ENCODE measurements around the gene KCNH2.

DNA sequence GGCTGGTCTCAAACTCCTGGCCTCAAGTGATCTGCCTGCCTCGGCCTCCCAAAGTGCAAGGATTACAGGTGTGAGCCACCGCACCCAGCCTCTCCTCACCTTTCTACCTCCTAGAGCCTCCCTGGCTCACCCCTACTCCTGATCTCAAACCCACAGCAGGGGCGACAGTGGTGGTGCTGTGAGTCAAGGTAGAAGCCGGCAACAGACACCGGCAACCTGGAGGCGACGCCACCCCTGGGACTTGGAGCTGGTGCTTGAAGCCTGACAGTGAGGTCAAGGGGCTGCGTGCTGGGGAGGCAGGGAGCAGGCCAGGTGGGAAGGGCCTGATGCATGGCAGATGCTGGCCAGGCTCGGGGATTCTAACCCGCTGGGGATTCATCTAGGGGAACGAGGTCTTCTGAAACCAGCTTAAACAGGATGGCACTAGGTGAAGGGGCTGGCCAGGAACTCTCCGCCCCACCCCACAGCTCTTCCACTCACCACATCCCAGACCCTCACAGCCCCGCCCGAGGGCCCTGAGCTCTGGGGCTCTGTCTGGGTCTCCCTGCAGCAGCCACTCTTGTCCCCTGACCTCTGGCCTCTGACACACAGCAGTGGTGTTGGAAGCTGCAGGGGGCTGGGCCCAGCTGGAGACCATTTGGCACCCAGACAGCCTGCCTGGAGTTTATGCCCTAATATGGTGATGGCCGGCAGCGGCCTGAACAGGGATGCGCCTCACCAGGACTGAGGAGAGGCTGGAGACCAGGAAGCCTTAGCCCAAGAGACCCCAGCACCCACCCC, 16.4 kb downstream of the KCNH2 start:
- no peak for TF ChIP-seq POLR2A (IDR thresholded peaks at IDR 0.05)
- TF ChIP-seq, protein P1, sequence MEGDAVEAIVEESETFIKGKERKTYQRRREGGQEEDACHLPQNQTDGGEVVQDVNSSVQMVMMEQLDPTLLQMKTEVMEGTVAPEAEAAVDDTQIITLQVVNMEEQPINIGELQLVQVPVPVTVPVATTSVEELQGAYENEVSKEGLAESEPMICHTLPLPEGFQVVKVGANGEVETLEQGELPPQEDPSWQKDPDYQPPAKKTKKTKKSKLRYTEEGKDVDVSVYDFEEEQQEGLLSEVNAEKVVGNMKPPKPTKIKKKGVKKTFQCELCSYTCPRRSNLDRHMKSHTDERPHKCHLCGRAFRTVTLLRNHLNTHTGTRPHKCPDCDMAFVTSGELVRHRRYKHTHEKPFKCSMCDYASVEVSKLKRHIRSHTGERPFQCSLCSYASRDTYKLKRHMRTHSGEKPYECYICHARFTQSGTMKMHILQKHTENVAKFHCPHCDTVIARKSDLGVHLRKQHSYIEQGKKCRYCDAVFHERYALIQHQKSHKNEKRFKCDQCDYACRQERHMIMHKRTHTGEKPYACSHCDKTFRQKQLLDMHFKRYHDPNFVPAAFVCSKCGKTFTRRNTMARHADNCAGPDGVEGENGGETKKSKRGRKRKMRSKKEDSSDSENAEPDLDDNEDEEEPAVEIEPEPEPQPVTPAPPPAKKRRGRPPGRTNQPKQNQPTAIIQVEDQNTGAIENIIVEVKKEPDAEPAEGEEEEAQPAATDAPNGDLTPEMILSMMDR (IDR thresholded peaks at IDR 0.05 in 8 of 11, conservative IDR thresholded peaks at IDR 0.05 in 3 of 11) = no peak
